HG03575 (cell line): ENCODE measurements around the gene TGFBR1.

Experiments used
- ATAC-seq: cut with Tn5 transposase; IDR thresholded peaks from one replicate; pipeline ENCODE4 v1.9.1; 2021; ENCODE audit not compliant: unreplicated experiment, insufficient number of reproducible peaks, low FRiP score; ENCODE audit errors: extremely low read depth

TGFBR1 gene

DNA sequence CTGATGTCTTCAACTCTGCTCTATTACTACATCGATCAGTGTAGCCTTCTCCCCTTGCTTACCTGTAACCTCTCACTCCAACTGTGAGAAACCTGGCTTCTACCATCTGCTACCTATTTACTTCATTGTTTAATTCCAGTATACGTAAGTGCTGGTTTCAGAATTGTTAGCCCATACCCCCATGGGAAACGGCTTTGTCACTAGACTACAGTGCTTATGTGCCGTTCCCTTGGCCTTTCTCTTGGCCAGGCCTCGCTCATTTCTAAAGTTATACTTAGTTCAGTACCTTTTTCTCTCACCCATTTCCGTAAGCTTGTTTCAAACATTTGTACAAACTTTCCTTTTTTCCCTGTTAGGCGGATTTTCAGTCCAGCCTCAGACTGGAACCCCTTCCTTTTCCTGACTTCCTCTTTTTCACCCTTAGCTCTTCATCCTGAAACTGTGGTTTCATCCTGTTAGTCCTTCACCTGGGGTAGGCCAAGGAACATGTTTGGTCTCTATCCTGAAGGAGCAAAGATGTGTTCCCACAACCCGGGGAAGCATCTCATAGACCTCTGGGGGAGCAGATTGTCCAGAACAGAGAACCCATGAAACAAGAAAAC lies 95.1 kb downstream of the TGFBR1 start:
- ATAC-seq, result no peak

- no peak for ATAC-seq
Measured at GRCh38 chr9:99201603-99202002, 96.7 kb downstream of the TGFBR1 start.
